C4-2B (cell line): ENCODE results near the gene ANKRD24.

Experiments
- ZFX ChIP-seq: fragments of 450-650 bp; IDR thresholded peaks from 2 replicates; pipeline ENCODE4 v1.6.1; 2017
- TF ChIP-seq, protein P1 (sequence below): fragments of 450-650 bp; conservative IDR thresholded peaks from 2 replicates; pipeline ENCODE4 v1.5.1; 2017; ENCODE audit warnings: mild to moderate bottlenecking

DNA sequence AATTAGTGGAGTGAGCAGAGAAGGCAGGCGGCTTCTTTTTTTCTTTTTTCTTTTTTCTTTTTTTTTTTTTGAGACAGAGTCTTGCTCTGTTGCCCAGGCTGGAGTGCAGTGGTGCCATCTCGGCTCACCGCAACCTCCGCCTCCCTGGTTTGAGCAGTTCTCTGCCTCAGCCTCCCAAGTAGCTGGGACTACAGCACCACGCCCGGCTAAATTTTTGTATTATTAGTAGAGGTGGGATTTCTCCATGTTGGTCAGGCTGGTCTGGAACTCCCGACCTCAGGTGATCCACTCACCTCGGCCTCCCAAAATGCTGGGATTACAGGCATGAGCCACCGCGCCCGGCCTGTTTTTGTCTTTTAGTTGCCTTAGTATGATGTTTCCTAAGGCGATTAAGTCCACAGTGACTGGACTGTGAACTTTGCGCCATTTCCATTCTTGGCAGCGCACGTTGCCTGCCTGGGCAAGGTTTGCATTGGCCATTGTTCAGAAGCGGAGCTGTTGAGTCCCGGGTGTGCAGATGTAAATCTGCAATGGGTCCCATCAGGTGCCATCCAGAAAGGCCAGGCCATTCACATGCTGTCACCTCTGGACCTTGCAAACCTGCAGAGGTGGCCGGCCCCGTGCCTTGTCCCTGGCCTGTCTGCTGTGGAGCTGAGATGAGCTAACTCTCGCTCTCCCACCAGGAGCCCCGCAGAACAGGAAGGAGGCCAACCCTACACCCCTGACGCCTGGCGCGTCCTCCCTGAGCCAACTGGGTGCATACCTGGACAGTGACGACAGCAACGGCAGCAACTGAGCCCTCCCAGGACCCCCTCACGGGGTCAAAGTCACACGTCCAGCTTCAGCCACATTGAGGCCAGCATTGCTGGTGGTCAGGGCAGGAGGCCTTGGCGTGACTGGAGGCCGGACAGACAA lies 85.7 kb downstream of the ANKRD24 start:
- TF ChIP-seq ZFX, result no peak
- TF ChIP-seq, protein P1, sequence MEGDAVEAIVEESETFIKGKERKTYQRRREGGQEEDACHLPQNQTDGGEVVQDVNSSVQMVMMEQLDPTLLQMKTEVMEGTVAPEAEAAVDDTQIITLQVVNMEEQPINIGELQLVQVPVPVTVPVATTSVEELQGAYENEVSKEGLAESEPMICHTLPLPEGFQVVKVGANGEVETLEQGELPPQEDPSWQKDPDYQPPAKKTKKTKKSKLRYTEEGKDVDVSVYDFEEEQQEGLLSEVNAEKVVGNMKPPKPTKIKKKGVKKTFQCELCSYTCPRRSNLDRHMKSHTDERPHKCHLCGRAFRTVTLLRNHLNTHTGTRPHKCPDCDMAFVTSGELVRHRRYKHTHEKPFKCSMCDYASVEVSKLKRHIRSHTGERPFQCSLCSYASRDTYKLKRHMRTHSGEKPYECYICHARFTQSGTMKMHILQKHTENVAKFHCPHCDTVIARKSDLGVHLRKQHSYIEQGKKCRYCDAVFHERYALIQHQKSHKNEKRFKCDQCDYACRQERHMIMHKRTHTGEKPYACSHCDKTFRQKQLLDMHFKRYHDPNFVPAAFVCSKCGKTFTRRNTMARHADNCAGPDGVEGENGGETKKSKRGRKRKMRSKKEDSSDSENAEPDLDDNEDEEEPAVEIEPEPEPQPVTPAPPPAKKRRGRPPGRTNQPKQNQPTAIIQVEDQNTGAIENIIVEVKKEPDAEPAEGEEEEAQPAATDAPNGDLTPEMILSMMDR, result no peak; the same call in none of the 2 replicates
